HepG2 (cell line): ENCODE results near the gene SOX12. TPM values are rescaled to one million over a fixed set of nuclear protein-coding genes. Genes with fewer than 3 reads are reported as not detected.

ENCODE experiments used
- BRD4 ChIP-seq: sonication (generic); formaldehyde crosslinking; IDR thresholded peaks from 2 replicates; pipeline ENCODE4 v1.4.0; 2020; ENCODE audit warnings: missing genetic modification reagents
- CHD2 ChIP-seq: IDR thresholded peaks from 2 replicates; pipeline ENCODE4 v1.6.1; 2011; ENCODE audit warnings: low read depth, low read length, improper control_type of control experiment
- CTCF ChIP-seq: sonication (generic); formaldehyde crosslinking; IDR thresholded peaks from 2 replicates; pipeline ENCODE4 v1.5.0; 2020; ENCODE audit warnings: mild to moderate bottlenecking, missing genetic modification reagents, moderate library complexity
- DBP ChIP-seq: sonication (generic); formaldehyde crosslinking; IDR thresholded peaks from 2 replicates; pipeline ENCODE4 v1.4.0; 2020; ENCODE audit warnings: missing genetic modification reagents; ENCODE audit errors: not compliant biosample characterization
- GZF1 ChIP-seq: sonication (generic); formaldehyde crosslinking; IDR thresholded peaks from 2 replicates; pipeline ENCODE4 v1.5.1; 2020; ENCODE audit warnings: mild to moderate bottlenecking, missing genetic modification reagents
- LCORL ChIP-seq, 2 experiments: fragments of 450-650 bp in 1 of 2; sonication (generic) in 1 of 2; formaldehyde crosslinking in 1 of 2; IDR thresholded peaks; 2 replicates each; pipeline versions ENCODE4 v1.5.0 to v1.6.1; 2017 to 2020; ENCODE audit warnings: antibody characterized with exemption in 1 of 2, missing genetic modification reagents in 1 of 2
- PAX8 ChIP-seq: sonication (generic); formaldehyde crosslinking; IDR thresholded peaks from 2 replicates; pipeline ENCODE4 v1.8.0; 2022; ENCODE audit warnings: mild to moderate bottlenecking, missing genetic modification reagents, borderline replicate concordance
- SRY ChIP-seq: sonication (generic); formaldehyde crosslinking; IDR thresholded peaks from 2 replicates; pipeline ENCODE4 v1.8.0; 2022; ENCODE audit warnings: mild to moderate bottlenecking, missing genetic modification reagents
- ZBTB40 ChIP-seq, 2 experiments: fragments of 450-650 bp in 1 of 2; sonication (generic) in 1 of 2; formaldehyde crosslinking in 1 of 2; IDR thresholded peaks; 2 replicates each; pipeline versions ENCODE4 v1.6.1 to v1.8.0; 2016 to 2022; ENCODE audit warnings: antibody characterized with exemption in 1 of 2, mild to moderate bottlenecking in 1 of 2, missing genetic modification reagents in 1 of 2
- ZNF101 ChIP-seq: sonication (generic); formaldehyde crosslinking; IDR thresholded peaks from 2 replicates; pipeline ENCODE4 v1.4.0; 2020; ENCODE audit warnings: mild to moderate bottlenecking, low read depth, missing genetic modification reagents, borderline replicate concordance
- ZNF275 ChIP-seq: sonication (generic); formaldehyde crosslinking; IDR thresholded peaks from 2 replicates; pipeline ENCODE4 v1.8.0; 2022; ENCODE audit warnings: missing genetic modification reagents, mild to moderate bottlenecking, inconsistent platforms, borderline replicate concordance
- ZNF510 ChIP-seq: sonication (generic); formaldehyde crosslinking; IDR thresholded peaks from 2 replicates; pipeline ENCODE4 v1.4.0; 2020; ENCODE audit warnings: low read depth, mild to moderate bottlenecking, missing genetic modification reagents
- ZNF547 ChIP-seq: sonication (generic); formaldehyde crosslinking; IDR thresholded peaks from 2 replicates; pipeline ENCODE4 v1.5.1; 2020; ENCODE audit warnings: mild to moderate bottlenecking, missing genetic modification reagents
- ZNF570 ChIP-seq: sonication (generic); formaldehyde crosslinking; IDR thresholded peaks from 2 replicates; pipeline ENCODE4 v1.4.0; 2020; ENCODE audit warnings: mild to moderate bottlenecking, missing genetic modification reagents, borderline replicate concordance
- ZNF619 ChIP-seq: sonication (generic); formaldehyde crosslinking; IDR thresholded peaks from 2 replicates; pipeline ENCODE4 v1.4.0; 2020; ENCODE audit warnings: mild to moderate bottlenecking, missing genetic modification reagents
- polyA plus RNA-seq, 8 experiments: library from polyadenylated mRNA; depleted of rRNA in 3 of 8; stranded (reverse) in 7 of 8; unstranded in 1 of 8; fragments of >200 nt; fragmentation: Illumina TruSeq in 4 of 8; extraction: Trizol in 4 of 8; gene quantifications; 2 replicates each; pipeline versions ENCODE4 v1.2.1 to v1.2.3, GENCODE V29; 2011 to 2016; ENCODE audit warnings: low read depth in 4 of 8, missing spikeins in 1 of 8, mixed read lengths in 1 of 8; ENCODE audit not compliant: insufficient read depth in 1 of 8
- total RNA-seq, 5 experiments: library from RNA; depleted of rRNA; stranded (reverse); fragments of >200 nt; fragmentation: Illumina TruSeq; extraction: Trizol; gene quantifications; 2 replicates each; pipeline ENCODE4 v1.2.3, GENCODE V29; 2016; ENCODE audit warnings: low read depth in 1 of 5

SOX12 gene
- total and polyA plus RNA-seq, 2 of the 13 experiments (the other 11 are each of a cell fraction or from before 2014, with no cell fraction given): 10.0 to 18.7 TPM

- peak; percentile 70; the same call in 1 of the 2 replicates for TF ChIP-seq ZNF510 (CRISPR knock-in tag)
- TF ChIP-seq LCORL (IDR thresholded peaks at IDR 0.05): peak; percentile 90
- peak; percentile 100 for TF ChIP-seq LCORL (CRISPR knock-in tag; IDR thresholded peaks at IDR 0.05)
- peak; percentile 98 for TF ChIP-seq DBP (CRISPR knock-in tag)
- TF ChIP-seq GZF1 (CRISPR knock-in tag): no peak
- peak; percentile 100 for TF ChIP-seq ZNF547 (CRISPR knock-in tag)
- TF ChIP-seq CHD2: peak; percentile 86
- peak; percentile 97 for TF ChIP-seq ZNF619
- no peak for TF ChIP-seq ZNF101
- TF ChIP-seq ZBTB40 (IDR thresholded peaks at IDR 0.05): no peak
- peak; percentile 96 for TF ChIP-seq ZBTB40 (CRISPR knock-in tag; IDR thresholded peaks at IDR 0.05)
- peak; percentile 98 for TF ChIP-seq ZNF275 (CRISPR knock-in tag)
- no peak for TF ChIP-seq PAX8 (CRISPR knock-in tag)
- TF ChIP-seq SRY (CRISPR knock-in tag): peak; percentile 92
- TF ChIP-seq ZNF570 (CRISPR knock-in tag): no peak; the same call in 1 of the 2 replicates
- peak; percentile 98 for TF ChIP-seq BRD4 (CRISPR knock-in tag)
- TF ChIP-seq CTCF (CRISPR knock-in tag): peak; percentile 74
These were observed 28.0 kb upstream of the SOX12 start, which contains the start of gene ZCCHC3 (continued) for GRCh38 chr20:297098-297924.
